GM19025 (cell line): Measurements from ENCODE around the gene FN1.
"Not testable (repeated sequence)": the region's sequence is repeated elsewhere in the genome, so short reads cannot be mapped to it uniquely, and the experiment has no call there.

Source experiments
- ATAC-seq: cut with Tn5 transposase; IDR thresholded peaks from one replicate; pipeline ENCODE4 v1.9.1; 2021; ENCODE audit warnings: mild to moderate bottlenecking, low read depth, moderate library complexity; ENCODE audit not compliant: unreplicated experiment

FN1 gene

GRCh38 chr2:215356334-215356947, 79.4 kb downstream of the FN1 start:
- no peak for ATAC-seq

GRCh38 chr2:215355801-215356200, 80.1 kb downstream of the FN1 start:
- ATAC-seq, result no peak

- ATAC-seq, result no peak
Measured at GRCh38 chr2:215354771-215355695, 80.8 kb downstream of the FN1 start.

DNA sequence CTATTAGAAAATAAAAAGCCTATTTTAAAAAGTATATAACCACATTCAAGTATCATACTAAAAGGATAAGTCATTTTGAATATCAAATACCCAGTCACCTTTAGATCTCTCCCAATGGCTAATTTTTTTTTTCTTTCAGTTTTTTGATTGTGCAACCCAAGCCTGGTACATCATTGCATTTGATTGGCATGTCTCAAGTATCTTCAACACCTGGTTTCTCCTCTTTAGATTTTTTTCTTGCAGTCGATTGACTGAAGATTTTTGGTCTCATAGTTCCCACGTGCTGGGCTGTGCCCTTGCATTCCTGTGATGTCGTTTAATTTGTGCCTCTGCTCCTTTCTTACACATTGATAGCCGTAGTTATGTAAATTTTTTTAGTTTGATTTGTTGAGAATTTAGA, 83.3 kb downstream of the FN1 start:
- no peak for ATAC-seq

- no peak for ATAC-seq
Measured at GRCh38 chr2:215347878-215348277, 88.0 kb downstream of the FN1 start.

DNA sequence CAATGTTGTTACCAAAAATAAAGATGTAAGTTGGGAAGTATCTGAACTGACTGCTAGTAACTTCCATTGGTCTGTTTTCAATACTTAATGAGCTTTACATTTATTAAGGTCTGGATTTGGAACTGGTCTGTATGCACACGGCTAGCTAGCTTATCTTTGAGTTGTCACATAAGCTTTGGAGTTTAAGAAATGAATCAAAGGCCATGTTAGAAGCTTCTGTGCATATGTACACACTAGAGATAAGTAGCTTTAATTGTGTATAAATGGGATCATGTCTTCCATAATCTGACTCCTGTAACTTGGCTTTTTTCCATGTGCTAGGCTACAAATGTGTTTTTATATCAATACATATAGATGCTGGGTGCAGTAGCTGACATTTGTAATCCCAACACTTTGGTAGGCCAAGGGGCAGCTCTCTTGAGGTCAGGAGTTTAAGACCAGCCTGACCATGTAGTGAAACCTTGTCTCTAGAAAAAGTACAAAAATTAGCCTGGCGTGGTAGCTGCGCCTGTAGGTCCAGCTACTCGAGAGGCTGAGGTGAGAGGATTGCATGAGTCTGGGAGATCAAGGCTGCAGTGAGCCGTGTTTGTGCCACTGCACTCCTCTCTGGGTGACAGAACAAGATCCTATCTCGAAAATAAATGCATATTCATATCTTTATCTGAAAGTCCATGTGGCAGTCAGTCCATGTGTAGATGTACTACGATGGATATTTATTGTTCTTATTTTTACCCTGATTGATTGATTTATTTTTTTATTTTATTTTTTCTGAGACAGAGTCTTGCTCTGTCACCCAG, 96.8 kb downstream of the FN1 start:
- no peak for ATAC-seq

- peak; percentile 58 for ATAC-seq
Measured at GRCh38 chr2:215332872-215333595, 102.8 kb downstream of the FN1 start.

DNA sequence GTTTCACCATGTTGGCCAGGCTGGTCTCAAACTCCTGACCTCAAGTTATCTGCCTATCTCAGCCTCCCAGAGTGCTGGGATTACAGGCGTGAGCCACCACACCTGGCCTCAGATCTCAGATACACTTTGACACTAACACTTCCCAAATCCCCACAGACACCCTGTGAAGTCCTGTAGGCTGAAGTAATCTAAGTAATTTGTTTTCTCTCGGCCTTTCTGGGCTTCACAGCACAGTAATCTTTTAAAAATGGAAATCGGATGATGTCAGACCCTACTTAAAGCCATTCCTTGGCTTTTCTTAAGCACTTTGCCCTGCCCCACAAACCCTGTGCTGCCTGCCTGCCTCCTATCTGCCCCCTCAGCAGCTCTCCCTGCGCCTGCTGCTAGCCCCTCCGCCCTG, 107.8 kb downstream of the FN1 start:
- ATAC-seq, result no peak

DNA sequence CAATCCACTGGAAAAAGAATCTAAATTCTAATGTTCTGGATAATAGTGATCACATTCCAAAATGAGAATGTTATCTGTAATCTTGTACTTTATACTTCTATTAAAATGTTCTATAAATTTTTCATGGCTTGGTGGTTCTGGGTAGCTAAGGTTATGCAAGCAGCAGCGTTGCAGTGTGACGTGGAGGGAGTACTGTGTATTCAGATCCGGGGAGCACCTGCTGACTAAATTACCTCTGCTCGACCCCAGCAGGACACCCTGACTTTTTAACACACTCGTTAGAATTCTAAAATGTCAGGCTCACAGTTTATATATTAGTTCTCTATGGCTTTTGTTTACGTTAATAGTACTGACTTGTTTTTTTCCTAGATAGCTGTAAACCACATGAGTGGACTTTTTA, 111.1 kb downstream of the FN1 start:
- ATAC-seq, result no peak

DNA sequence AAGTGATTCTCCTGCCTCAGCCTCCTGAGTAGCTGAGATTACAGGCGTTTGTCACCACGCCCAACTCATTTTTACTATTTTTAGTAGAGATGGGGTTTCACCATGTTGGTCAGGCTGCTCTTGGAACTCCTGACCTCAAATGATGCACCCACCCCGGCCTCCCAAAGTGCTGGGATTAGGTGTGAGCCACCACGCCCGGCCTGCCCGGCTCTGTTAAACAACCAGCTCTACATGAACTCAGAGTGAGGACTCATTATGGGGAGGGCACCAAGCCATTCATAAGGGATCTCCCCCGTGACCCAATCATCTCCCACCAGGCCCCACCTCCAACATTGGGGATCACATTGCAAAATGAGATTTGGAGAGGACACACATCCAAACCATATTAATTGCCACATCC, 115.2 kb downstream of the FN1 start:
- no peak for ATAC-seq

GRCh38 chr2:215320102-215320501, 115.8 kb downstream of the FN1 start:
- ATAC-seq, result no peak

DNA sequence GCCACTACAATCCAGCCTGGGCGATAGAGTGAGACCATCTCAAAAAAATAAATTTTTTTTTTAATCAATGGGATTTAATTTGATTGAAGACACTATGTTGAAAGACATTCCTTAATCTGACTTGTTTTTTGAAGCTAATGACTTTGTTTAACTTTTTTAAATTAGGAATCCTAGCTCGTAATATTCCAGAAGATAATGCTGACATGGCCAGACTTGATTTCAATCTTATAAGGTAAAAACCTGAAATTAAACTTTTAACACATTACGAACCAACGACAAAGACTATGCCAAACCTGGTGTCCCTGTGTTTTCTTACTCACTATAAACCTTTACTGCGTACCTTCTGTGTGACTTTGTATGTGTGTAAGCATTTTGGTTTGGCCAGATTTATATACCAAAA, 116.4 kb downstream of the FN1 start:
- ATAC-seq, result no peak

DNA sequence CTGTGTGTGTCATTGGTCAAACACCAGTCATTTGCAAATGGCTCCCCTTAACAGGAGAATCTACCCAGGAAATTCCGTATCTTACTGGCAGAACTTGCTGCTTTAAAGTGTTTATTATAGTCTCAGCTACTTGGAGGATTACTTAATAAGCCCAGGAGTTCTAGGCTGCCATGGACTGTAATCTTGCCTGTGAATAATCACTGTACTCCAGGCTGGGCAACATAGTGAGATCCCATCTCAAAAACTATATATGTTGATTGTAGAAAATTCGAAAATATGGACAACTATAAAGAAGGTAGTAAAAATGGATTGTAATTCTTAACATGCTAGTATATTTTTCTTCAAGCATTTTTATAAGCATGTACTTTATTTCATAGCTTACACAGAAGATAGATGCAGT, 119.5 kb downstream of the FN1 start:
- ATAC-seq, result no peak

DNA sequence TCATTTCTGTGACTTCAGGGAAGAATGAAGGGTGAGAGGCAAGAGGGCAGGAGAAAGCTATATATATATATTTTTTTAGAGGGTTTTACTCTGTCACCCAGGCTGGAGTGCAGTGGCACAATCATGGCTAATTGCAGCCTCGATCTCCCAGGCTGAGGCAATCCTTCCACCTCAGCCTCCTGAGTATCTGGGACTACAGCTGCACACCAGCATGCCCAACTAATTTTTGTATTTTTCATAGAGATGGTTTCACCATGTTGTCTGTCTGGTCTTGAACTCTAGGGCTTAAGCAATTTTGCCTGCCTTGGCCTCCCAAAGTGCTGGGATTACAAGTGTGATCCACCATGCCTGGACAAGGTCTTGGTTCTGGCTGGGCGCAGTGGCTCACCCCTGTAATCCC, 120.6 kb downstream of the FN1 start:
- ATAC-seq, result no peak

DNA sequence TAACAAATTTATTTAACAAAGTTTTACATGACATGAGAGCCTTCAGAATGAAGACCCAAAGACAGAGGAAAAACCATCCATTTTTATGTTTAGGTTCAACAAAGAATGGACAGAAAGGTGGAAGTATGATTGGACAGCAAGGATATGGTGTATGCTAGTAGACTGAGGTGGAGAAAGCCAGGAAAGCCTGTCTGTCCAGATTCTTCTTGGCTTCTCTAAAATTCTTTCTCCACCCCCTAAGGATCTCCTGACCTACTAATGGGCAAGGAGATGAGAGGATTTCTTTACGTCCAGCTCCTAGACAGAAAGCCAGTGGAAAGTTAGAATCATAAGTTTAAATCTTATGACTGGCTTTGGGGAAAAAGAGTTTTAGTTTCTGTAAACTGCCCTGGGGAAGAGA, 121.0 kb downstream of the FN1 start:
- no peak for ATAC-seq

DNA sequence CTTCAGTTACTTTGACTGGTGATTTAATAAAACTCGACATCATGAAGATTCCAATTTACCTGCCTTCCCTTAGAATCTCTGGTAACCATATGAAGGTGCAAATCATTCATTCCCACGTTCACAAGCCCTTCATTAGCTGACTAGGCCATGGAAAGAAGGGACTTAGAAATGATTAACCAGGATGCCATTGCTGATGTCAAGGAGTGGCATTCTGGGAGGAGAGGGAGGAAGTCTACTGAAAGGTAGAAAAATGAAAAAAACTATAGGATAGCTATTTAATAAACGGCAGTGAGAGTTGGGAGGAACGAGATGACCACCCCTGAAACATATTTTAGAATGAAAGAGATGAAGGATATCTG, 122.6 kb downstream of the FN1 start:
- no peak for ATAC-seq

DNA sequence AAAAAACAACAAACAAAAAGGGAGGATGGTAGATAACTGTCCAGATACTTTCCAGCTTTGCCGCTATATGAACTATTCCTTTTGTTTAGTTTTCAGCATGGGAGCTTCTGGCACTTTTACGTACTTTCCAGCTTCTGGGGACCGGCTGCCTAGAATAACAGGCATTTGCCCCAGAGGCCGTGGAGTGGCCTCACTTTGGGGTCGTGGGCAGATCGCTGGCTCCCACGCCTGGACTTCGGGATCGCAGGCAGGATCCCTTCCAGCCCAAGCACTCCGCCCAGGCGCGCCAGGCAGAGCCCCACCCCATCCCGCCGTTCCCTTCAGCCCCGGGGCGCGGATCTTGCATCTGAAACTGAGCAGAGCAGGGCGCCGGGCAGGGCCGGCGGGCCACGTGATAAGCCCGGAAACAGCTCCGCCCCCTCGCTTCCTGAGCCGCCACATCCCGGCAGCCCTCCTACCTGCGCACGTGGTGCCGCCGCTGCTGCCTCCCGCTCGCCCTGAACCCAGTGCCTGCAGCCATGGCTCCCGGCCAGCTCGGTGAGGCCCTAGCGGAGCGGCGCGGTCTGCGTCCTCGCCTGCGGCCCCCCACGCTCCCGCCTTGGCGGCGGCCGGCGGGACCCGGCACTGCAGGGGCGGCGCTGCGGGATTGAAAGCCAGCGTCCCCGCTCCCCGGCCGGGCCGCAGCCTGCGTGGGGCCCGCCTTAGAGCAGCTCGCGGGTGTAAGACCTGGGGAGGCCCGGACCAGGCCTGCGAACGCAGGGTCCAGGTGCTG, 124.1 kb downstream of the FN1 start, which contains the start of gene ATIC:
Gene ATIC (plus strand): TSS at position 435 of the 772 bp plus-strand sequence. CDS start 84 bp downstream, at position 519.
- peak; percentile 98 for ATAC-seq

DNA sequence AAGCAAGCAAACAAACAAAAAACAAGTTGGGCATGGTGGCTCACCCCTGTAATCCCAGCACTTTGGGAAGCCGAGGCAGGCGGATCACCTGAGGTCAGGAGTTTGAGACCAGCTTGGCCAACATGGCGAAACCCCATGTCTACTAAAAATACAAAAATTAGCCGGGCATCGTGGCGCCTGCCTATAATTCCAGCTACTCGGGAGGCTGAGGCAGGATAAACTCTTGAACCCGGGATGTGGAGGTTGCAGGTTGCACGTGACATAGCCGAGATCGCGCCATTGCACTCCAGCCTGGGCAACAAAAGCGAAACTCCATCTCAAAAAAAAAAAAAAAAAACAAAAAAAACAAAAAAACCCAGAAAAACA, 124.6 kb downstream of the FN1 start:
- ATAC-seq, result not testable (repeated sequence)
